ENCODE data around the gene TRIM65.
"Not testable (repeated sequence)": the region's sequence is repeated elsewhere in the genome, so short reads cannot be mapped to it uniquely, and the experiment has no call there.

TRIM65 gene

DNA sequence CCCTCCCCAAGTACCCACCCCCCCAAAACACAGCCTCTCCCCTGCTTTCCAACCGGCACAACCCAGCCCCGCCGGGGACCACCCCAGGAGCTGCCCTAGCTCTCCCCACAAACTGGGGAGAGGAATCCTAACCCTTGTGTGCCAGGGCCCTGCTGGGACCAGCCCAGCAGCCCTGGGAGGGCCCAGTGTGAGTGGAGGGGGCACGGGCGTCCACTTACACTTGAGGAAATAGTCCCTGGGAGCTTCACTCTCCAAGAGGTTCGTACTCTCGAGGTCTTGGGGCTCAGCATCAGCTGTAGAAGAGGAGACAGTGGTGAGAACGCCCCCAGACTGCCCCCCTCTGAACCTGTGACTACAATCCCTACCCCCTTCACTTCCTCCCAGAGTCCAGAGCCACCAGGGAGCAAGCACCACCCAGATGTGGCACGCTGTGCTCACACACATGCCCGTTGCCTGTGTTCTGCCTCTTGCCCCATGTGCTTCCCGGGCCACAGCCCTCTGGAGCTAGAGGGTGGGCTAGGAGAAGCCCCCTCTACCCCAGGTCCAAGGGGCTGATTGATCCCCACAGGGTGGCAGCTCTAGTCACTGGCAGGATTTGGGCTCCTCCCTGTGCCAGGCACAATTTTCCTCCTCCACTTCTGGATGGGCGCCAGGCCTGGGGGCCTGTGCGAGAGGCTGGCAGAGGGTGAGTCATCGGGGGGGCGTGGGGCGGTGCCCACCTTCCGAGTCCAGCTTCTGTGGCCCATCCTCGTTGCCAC is 21.4 kb downstream of the TRIM65 start:
- no peak for DNase-seq

- DNase-seq, result no peak
These were observed 22.2 kb downstream of the TRIM65 start for GRCh38 chr17:75874323-75875181.

DNA sequence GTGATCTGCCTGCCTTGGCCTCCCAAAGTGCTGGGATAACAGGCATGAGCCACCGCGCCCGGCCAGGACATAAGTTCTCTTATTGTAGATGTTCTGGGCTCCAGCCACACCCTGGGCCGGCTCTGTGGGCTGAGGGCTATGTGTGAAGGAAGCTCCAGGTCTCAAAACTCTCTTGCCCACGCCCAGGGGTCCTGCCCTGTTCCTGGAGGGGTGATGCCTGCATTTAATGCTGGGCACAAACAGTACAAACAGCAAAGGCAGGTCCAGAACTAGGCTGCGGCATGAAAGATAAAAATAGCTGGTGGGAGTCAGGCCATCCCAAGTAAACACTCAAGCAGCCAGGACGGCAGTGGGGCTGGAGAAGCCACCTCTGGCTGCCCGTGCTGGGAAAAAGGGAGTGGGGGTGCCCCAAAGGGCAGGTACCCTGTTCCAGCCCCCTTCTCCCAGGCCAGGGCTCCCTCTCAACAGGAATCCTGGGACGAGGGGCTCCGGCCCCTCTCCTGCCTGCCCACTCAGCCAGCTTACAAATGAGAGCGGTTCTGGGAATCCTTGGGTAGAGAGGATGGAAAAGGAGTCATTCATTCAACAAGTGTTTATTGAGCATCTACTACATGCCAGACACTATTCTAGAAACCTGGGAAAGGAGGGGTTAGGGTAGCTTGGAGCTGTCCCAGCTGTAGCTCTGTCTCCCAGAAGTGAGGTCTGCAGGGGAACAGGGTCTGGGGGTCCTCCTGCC is 23.0 kb downstream of the TRIM65 start:
- no peak for DNase-seq

GRCh38 chr17:75872434-75873351 is 24.1 kb downstream of the TRIM65 start:
- DNase-seq, result no peak

GRCh38 chr17:75870228-75870627 is 26.5 kb downstream of the TRIM65 start:
- DNase-seq, result not testable (repeated sequence)

- DNase-seq, result no peak
These were observed 27.2 kb downstream of the TRIM65 start for GRCh38 chr17:75869282-75870141.

GRCh38 chr17:75868730-75869281 is 27.9 kb downstream of the TRIM65 start:
- not testable (repeated sequence) for DNase-seq

DNA sequence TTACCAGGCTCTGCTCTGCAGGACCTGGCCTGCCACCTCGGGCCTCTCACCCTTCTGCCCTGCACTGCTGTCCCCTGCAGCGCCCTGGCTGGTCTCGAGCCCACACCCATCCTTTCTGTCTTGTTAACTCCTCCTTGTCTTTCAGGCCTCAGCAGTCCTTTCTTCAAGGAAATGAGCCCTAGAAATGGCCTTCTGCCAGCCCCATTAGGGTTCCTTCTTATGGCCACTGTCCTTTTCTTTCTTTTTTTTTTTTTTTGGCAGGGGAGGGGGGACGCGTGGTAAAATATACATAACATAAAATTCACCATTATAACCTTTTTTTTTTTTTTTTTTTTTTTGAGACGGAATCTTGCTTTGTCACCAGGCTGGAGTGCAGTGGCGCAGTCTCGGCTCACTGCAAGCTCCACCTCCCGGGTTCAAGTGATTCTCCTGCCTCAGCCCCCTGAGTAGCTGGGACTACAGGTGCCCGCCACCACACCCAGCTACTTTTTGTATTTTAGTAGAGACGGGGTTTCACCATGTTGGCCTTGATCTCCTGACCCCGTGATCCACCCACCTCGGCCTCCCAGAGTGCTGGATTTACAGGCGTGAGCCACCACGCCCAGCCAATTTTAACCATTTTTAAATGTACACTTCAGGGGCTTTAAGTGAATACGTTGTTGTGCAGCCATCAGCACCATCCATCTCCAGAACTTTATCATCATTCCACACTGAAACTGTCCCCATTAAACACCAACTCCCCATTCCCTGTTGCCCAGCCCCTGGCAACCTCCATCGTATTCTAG is 31.2 kb downstream of the TRIM65 start:
- not testable (repeated sequence) for DNase-seq

GRCh38 chr17:75864887-75865286 is 31.9 kb downstream of the TRIM65 start:
- not testable (repeated sequence) for DNase-seq

DNA sequence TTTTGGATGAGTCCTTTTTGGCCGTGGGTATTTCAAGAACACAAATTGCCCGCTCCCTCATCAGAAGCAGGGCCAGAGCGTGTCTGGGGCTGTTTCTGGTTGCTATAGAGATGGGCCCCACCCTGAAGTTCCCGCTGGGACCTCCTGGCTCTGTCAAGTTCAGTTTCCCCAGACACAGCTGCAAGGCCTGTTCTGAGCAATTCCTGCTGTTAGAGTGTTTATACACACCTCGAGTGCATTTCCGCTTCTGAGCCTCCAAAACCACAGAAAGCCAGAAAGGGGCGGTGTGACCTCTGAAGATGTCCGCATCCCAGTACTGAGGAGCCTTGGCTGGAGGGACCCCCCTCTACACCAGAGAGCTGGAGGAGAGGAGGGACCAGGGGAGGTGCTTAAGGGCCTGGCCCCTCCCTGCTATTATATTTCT is 32.3 kb downstream of the TRIM65 start:
- DNase-seq, result no peak

GRCh38 chr17:75861927-75862317 is 34.8 kb downstream of the TRIM65 start:
- no peak for DNase-seq

GRCh38 chr17:75859358-75859757 is 37.4 kb downstream of the TRIM65 start:
- not testable (repeated sequence) for DNase-seq

GRCh38 chr17:75856062-75856756 is 40.5 kb downstream of the TRIM65 start:
- DNase-seq, result no peak

GRCh38 chr17:75855310-75856061 is 41.3 kb downstream of the TRIM65 start, which contains the start of gene WBP2:
Gene WBP2 (minus strand): TSS chr17:75855335. CDS start chr17:75855297, 38 bp downstream.
- peak; percentile 100 for DNase-seq

DNA sequence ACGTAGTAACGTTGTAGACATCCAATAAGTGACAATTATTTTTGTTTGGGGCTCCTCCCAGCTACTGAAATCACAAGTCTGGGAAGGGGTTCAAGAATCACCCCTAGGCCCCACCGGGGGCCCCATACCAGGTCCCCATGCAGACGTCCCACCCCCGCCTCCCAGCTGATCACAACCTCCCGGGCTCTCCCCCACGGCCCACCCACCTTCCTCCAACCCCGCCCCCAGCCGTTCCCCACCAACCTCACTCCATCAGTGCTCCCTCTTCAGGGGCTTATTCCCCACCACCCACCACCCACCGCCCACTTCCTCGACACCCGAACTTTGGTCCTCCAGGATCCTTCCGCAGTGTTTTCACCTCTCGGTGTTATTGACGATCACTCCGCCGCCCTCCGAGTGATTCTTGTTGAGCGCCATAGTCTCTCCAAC is 41.9 kb downstream of the TRIM65 start:
- DNase-seq, result no peak

DNA sequence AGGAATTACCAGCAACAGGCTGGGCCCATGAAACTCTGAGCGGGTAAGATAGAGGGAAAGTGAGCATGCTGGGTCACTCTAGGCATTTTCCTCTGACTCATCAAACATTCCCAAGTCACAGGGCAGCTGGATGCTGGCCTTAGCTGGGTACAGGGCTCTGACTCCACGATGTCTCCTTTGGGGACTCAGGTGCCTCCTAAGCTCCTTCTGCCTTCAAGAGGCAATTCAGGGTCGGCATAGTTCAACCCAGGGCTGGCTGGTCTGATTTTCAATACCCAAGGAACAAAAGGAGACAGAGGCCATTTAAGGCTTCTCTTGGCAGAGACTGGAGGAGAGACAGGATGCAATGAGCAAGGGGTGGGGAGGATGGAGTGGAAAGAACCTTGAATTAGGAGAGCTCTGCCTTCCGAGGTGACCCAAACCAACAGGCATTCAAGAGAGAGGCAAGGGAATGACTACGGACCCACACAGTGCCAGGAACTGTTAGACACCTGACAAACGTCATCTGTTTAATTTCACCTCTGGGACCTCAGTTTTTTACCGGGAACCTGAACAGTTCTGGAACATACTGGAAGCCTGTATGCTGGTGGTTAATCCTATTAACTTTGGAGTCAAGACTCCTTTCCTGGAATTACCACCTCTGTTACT is 42.5 kb downstream of the TRIM65 start:
- DNase-seq, result no peak

- no peak for DNase-seq
These were observed 43.3 kb downstream of the TRIM65 start for GRCh38 chr17:75853433-75853832.

- DNase-seq, result not testable (repeated sequence)
These were observed 45.1 kb downstream of the TRIM65 start for GRCh38 chr17:75851693-75851991.
